Rectal smooth muscle tissue (tissue), 1 donor: ENCODE measurements around the gene PVR.
"Not testable (repeated sequence)": the region's sequence is repeated elsewhere in the genome, so short reads cannot be mapped to it uniquely, and the experiment has no call there.

ENCODE experiments used
- H3K27ac ChIP-seq: one replicate; pipeline ENCODE4 v1.7.0; 2013; ENCODE audit warnings: low read depth, low read length, inconsistent platforms
- H3K27me3 ChIP-seq: one replicate; pipeline ENCODE4 v1.7.0; 2013; ENCODE audit warnings: low read length; ENCODE audit not compliant: control insufficient read depth, insufficient read depth
- H3K36me3 ChIP-seq: one replicate; pipeline ENCODE4 v1.7.0; 2013; ENCODE audit warnings: low read length; ENCODE audit not compliant: control insufficient read depth, insufficient read depth
- H3K4me1 ChIP-seq: one replicate; pipeline ENCODE4 v1.7.0; 2013; ENCODE audit warnings: low read length; ENCODE audit not compliant: control insufficient read depth, insufficient read depth
- H3K4me3 ChIP-seq: one replicate; pipeline ENCODE4 v1.7.0; 2013; ENCODE audit warnings: low read length
- H3K9ac ChIP-seq: one replicate; pipeline ENCODE4 v1.7.0; 2013; ENCODE audit warnings: low read length

The PVR gene

GRCh38 chr19:44623626-44624025 lies 20.1 kb upstream of the PVR start:
- H3K9ac ChIP-seq: no peak overlapping the region
- H3K27me3 ChIP-seq: no peaks in the 10 kb centered on the region
- no peaks in the 10 kb centered on the region for H3K4me1 ChIP-seq
- no peak overlapping the region for H3K4me3 ChIP-seq
- no peaks in the 10 kb centered on the region for H3K36me3 ChIP-seq
- no peak overlapping the region for H3K27ac ChIP-seq

GRCh38 chr19:44624840-44625354 lies 18.8 kb upstream of the PVR start:
- H3K27me3 ChIP-seq: no peaks in the 10 kb centered on the region
- H3K27ac ChIP-seq: no peak overlapping the region
- H3K9ac ChIP-seq: no peak overlapping the region

GRCh38 chr19:44625637-44626036 lies 18.1 kb upstream of the PVR start:
- not testable (repeated sequence) for H3K27ac ChIP-seq, H3K4me1 ChIP-seq, H3K4me3 ChIP-seq, H3K9ac ChIP-seq, H3K27me3 ChIP-seq, H3K36me3 ChIP-seq

More at GRCh38 chr19:44624840-44625354, 18.8 kb upstream of the PVR start:
- Histone ChIP-seq H3K36me3 (no peaks in the 10 kb centered on the region), H3K4me3 (no peak overlapping the region), H3K4me1 (no peaks in the 10 kb centered on the region)

GRCh38 chr19:44626048-44626624 lies 17.6 kb upstream of the PVR start:
- H3K36me3 ChIP-seq: no peaks in the 10 kb centered on the region
- no peak overlapping the region for H3K27ac ChIP-seq
- H3K4me3 ChIP-seq: no peak overlapping the region
- no peak overlapping the region for H3K9ac ChIP-seq
- no peaks in the 10 kb centered on the region for H3K4me1 ChIP-seq
- no peaks in the 10 kb centered on the region for H3K27me3 ChIP-seq

- no peak overlapping the region for H3K27ac ChIP-seq
- H3K36me3 ChIP-seq: no peaks in the 10 kb centered on the region
These were observed 16.1 kb upstream of the PVR start for GRCh38 chr19:44627631-44628030.

GRCh38 chr19:44628793-44629192 lies 14.9 kb upstream of the PVR start:
- Histone ChIP-seq H3K27me3 (no peaks in the 10 kb centered on the region), H3K4me1 (no peaks in the 10 kb centered on the region), H3K27ac (no peak overlapping the region), H3K9ac (no peak overlapping the region), H3K36me3 (no peaks in the 10 kb centered on the region), H3K4me3 (no peak overlapping the region)

More at GRCh38 chr19:44627631-44628030, 16.1 kb upstream of the PVR start:
- H3K27me3 ChIP-seq: no peaks in the 10 kb centered on the region
- no peak overlapping the region for H3K4me3 ChIP-seq
- H3K4me1 ChIP-seq: no peaks in the 10 kb centered on the region
- H3K9ac ChIP-seq: no peak overlapping the region

GRCh38 chr19:44631611-44632010 lies 12.1 kb upstream of the PVR start:
- H3K27ac ChIP-seq, H3K9ac ChIP-seq, H3K27me3 ChIP-seq, H3K4me1 ChIP-seq, H3K4me3 ChIP-seq, H3K36me3 ChIP-seq: not testable (repeated sequence)

- H3K4me1 ChIP-seq, H3K4me3 ChIP-seq, H3K9ac ChIP-seq, H3K36me3 ChIP-seq, H3K27me3 ChIP-seq, H3K27ac ChIP-seq: not testable (repeated sequence)
These were observed 9.7 kb upstream of the PVR start for GRCh38 chr19:44634058-44634457.

- H3K27me3 ChIP-seq: no peaks in the 10 kb centered on the region
- H3K4me1 ChIP-seq: no peaks in the 10 kb centered on the region
- no peak overlapping the region for H3K27ac ChIP-seq
- H3K36me3 ChIP-seq: no peaks in the 10 kb centered on the region
- no peak overlapping the region for H3K9ac ChIP-seq
- no peak overlapping the region for H3K4me3 ChIP-seq
These were observed 8.9 kb upstream of the PVR start for GRCh38 chr19:44634785-44635184.

GRCh38 chr19:44635581-44636438 lies 7.9 kb upstream of the PVR start:
- Histone ChIP-seq H3K4me3 (no peak overlapping the region), H3K4me1 (no peaks in the 10 kb centered on the region), H3K9ac (no peak overlapping the region), H3K27ac (no peak overlapping the region), H3K36me3 (no peaks in the 10 kb centered on the region), H3K27me3 (no peaks in the 10 kb centered on the region)

GRCh38 chr19:44636439-44637389 lies 7.0 kb upstream of the PVR start:
- no peaks in the 10 kb centered on the region for H3K4me1 ChIP-seq
- H3K27ac ChIP-seq: no peak overlapping the region
- H3K36me3 ChIP-seq: no peaks in the 10 kb centered on the region
- no peak overlapping the region for H3K4me3 ChIP-seq
- H3K27me3 ChIP-seq: no peaks in the 10 kb centered on the region
- no peak overlapping the region for H3K9ac ChIP-seq

GRCh38 chr19:44637390-44637764 lies 6.3 kb upstream of the PVR start:
- Histone ChIP-seq H3K4me3 (no peak overlapping the region), H3K9ac (no peak overlapping the region), H3K27ac (no peak overlapping the region), H3K4me1 (no peaks in the 10 kb centered on the region), H3K36me3 (no peaks in the 10 kb centered on the region), H3K27me3 (no peaks in the 10 kb centered on the region)
